ENCODE results near the gene PDK2.

Gene PDK2

GRCh38 chr17:50052241-50052796 is 42.8 kb upstream of the PDK2 start:
- ATAC-seq, result no peak
- TF ChIP-seq ZNF70 (CRISPR knock-in tag; IDR thresholded peaks at IDR 0.05) (no peak), POU6F1 (CRISPR knock-in tag; IDR thresholded peaks at IDR 0.05; ENCODE audit: borderline replicate concordance, low read depth) (no peak), ZNF565 (CRISPR knock-in tag; conservative IDR thresholded peaks at IDR 0.05; ENCODE audit: low read depth) (no peak), TOX (CRISPR knock-in tag; IDR thresholded peaks at IDR 0.05; ENCODE audit: borderline replicate concordance) (no peak), CREB5 (CRISPR knock-in tag; IDR thresholded peaks at IDR 0.05; ENCODE audit: low read depth) (no peak), ZFP3 (CRISPR knock-in tag; IDR thresholded peaks at IDR 0.05) (no peak), PATZ1 (CRISPR knock-in tag; IDR thresholded peaks at IDR 0.05; ENCODE audit: borderline replicate concordance) (no peak), ZFP30 (CRISPR knock-in tag; IDR thresholded peaks at IDR 0.05) (no peak), TCF4 (CRISPR knock-in tag; IDR thresholded peaks at IDR 0.05; ENCODE audit: borderline replicate concordance) (no peak), BACH2 (CRISPR knock-in tag; IDR thresholded peaks at IDR 0.05; ENCODE audit: borderline replicate concordance) (no peak), CSDC2 (CRISPR knock-in tag; IDR thresholded peaks at IDR 0.05) (no peak), CSRNP3 (CRISPR knock-in tag; IDR thresholded peaks at IDR 0.05) (no peak), RARB (CRISPR knock-in tag; IDR thresholded peaks at IDR 0.05) (no peak), ISL1 (CRISPR knock-in tag; IDR thresholded peaks at IDR 0.05) (no peak), ZC3H10 (CRISPR knock-in tag; IDR thresholded peaks at IDR 0.05) (no peak), PPARA (CRISPR knock-in tag; IDR thresholded peaks at IDR 0.05; ENCODE audit: borderline replicate concordance) (no peak)

- TF ChIP-seq PPARA (CRISPR knock-in tag; IDR thresholded peaks at IDR 0.05; ENCODE audit: borderline replicate concordance) (no peak), ARNTL (CRISPR knock-in tag; IDR thresholded peaks at IDR 0.05; ENCODE audit: borderline replicate concordance, low read depth) (no peak), TOX (CRISPR knock-in tag; IDR thresholded peaks at IDR 0.05; ENCODE audit: borderline replicate concordance) (no peak), GLIS3 (CRISPR knock-in tag; IDR thresholded peaks at IDR 0.05) (no peak), ZNF70 (CRISPR knock-in tag; IDR thresholded peaks at IDR 0.05) (no peak), ESRRG (CRISPR knock-in tag; IDR thresholded peaks at IDR 0.05) (no peak), ZFP30 (CRISPR knock-in tag; IDR thresholded peaks at IDR 0.05) (no peak), ZFP3 (CRISPR knock-in tag; IDR thresholded peaks at IDR 0.05) (peak; percentile 65), CSDC2 (CRISPR knock-in tag; IDR thresholded peaks at IDR 0.05) (0 out of 2 replicates have a peak, but pooled peaks have one; percentile 33), RARB (CRISPR knock-in tag; IDR thresholded peaks at IDR 0.05) (no peak), BACH2 (CRISPR knock-in tag; IDR thresholded peaks at IDR 0.05; ENCODE audit: borderline replicate concordance) (no peak), ZNF565 (CRISPR knock-in tag; conservative IDR thresholded peaks at IDR 0.05; ENCODE audit: low read depth) (0 out of 2 replicates have a peak, but pooled peaks have one; percentile 31), CSRNP3 (CRISPR knock-in tag; IDR thresholded peaks at IDR 0.05) (no peak), CREB5 (CRISPR knock-in tag; IDR thresholded peaks at IDR 0.05; ENCODE audit: low read depth) (no peak)
- peak; percentile 6 for ATAC-seq
These were observed 42.1 kb upstream of the PDK2 start for GRCh38 chr17:50052822-50053653.

Measured in SK-N-SH treated with all-trans-retinoic acid at 6 μM for 48 hours (cell line).